ENCODE data around the gene CHST2.
"Not testable (repeated sequence)": the region's sequence is repeated elsewhere in the genome, so short reads cannot be mapped to it uniquely, and the experiment has no call there.

CHST2 gene

DNA sequence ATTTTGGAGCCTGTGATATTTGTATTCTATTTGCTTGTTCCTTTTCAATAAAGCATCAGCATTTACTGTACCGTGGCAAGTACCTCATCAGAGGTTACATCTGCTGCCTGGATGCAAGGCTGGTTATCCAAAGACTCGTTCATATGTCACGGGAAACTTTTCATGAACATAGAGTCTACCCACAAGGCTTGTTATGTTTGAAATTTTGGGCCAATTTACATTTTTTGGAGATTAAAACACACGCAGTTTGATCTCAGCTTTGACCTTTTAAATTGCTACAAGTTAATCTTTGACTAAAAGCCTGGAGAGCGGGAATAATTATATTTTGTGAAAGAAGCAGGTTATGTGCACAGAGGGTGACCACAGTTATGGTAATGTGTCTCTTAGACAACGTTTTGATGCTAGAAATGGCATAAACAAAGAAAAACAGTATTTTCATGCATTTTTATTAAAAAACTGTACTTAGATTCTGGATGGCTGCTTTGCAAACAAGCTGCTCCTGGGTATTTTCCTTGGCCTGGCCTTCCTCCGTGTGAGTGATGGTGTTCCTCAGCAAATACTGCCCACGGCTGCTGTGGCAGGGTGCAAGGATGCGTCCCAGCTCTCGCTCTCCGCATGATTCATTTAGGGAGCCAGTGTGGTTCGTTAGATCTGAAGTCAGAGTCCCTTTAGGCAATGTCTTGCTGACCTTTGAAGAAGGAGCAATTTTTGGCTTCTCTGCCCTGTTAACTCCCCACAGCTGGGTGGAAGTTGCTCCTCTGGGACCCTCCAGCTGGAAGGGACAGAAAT, 27.1 kb downstream of the CHST2 start:
- in situ Hi-C loops (cut with HindIII; ENCODE audit: low pct_unique_long_range_greater_than_20kb, low sequenced_read_pairs), result no loop called here
- DNase-seq (ENCODE audit: low read depth in 1 of 2, low spot score in 1 of 2), result no peak
- TF ChIP-seq JUND (IDR thresholded peaks at IDR 0.05; ENCODE audit: low read depth), result no peak

DNA sequence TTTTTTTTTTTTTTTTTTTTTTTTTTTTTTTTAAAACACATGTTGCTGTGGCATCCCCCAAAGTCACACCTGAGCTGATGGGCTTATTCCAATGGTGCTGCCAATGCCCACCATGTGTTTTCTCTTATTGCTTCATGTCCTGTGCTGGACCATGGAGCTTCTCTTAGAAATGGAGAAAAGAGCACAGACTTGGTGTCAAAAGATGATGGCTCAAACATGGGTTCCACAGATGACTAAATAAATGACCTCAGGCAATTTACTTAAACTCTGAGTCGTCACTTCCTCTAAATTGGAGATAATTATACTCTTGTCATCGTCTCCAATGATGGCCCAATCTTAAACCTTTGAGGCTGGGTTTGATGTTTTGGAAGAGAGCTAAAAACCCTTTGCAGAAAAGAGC, 28.1 kb downstream of the CHST2 start:
- in situ Hi-C loops (cut with HindIII; ENCODE audit: low pct_unique_long_range_greater_than_20kb, low sequenced_read_pairs), result no loop called here
- no peak for TF ChIP-seq JUND (IDR thresholded peaks at IDR 0.05; ENCODE audit: low read depth)
- no peak for DNase-seq (ENCODE audit: low read depth in 1 of 2, low spot score in 1 of 2)

DNA sequence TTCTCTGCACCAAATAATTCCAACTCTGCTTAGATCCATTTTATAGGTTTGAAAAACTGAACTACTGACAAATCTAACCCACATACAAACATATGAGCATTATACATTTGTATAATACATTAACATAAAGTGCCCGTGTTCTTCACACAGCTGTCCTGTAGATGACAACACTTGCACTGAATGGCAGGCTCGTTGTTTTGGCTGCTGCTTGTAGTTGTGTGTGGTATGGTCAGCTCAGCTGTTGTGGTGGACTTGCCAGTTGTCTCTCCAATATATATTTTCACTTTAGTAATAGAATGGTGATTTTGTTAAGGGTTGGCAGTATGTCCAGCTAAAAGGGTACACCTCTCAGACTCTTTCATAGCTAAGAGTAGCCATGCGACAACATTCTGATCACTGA, 30.5 kb downstream of the CHST2 start:
- no peak for TF ChIP-seq JUND (IDR thresholded peaks at IDR 0.05; ENCODE audit: low read depth)
- in situ Hi-C loops (cut with HindIII; ENCODE audit: low pct_unique_long_range_greater_than_20kb, low sequenced_read_pairs), result no loop called here
- DNase-seq (ENCODE audit: low read depth in 1 of 2, low spot score in 1 of 2), result no peak

- in situ Hi-C loops (cut with HindIII; ENCODE audit: low pct_unique_long_range_greater_than_20kb, low sequenced_read_pairs), result no loop called here
- no peak for TF ChIP-seq JUND (IDR thresholded peaks at IDR 0.05; ENCODE audit: low read depth)
- DNase-seq (ENCODE audit: low read depth in 1 of 2, low spot score in 1 of 2), result no peak
These were observed 31.6 kb downstream of the CHST2 start for GRCh38 chr3:143151004-143151731.

DNA sequence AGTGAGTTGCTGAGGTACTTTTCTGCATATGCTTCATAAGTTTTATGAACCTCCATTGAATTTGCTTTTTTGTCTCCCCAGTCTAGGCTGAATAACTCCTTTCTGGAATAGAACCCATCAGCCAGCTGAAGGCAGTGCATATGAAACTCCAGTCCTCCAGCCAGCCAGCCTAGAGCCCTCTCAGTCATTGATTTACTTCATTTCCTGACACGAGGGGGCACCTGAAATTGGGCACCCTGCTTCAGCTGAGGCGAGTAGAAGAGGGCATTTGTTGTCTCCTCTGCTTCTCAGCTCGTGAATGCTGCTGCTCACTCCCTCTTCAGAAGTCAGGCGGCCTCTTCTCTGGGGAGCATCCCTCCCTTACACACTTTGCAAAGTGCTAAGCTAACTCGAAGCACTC, 32.5 kb downstream of the CHST2 start:
- in situ Hi-C loops (cut with HindIII; ENCODE audit: low pct_unique_long_range_greater_than_20kb, low sequenced_read_pairs), result no loop called here
- no peak for DNase-seq (ENCODE audit: low read depth in 1 of 2, low spot score in 1 of 2)
- TF ChIP-seq JUND (IDR thresholded peaks at IDR 0.05; ENCODE audit: low read depth), result no peak

DNA sequence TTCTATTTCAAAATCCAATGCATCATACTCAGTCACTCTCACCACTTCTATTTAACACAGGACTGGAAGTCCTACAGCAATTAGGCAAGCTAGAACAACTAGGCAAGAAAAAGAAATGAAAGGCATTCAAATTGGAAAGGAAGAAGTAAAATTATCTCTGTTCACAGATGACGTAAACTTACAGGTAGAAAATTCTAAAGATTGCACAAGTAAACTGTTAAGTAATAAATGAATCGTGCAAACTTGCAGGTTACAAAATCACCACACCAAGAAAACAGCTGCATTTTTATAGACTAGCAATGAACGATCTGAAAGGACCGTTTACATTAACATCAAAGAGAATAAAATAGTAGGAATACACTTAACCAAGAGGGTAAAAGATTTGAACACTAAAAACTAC, 36.2 kb downstream of the CHST2 start:
- in situ Hi-C loops (cut with HindIII; ENCODE audit: low pct_unique_long_range_greater_than_20kb, low sequenced_read_pairs), result no loop called here
- DNase-seq (ENCODE audit: low read depth in 1 of 2, low spot score in 1 of 2), result no peak
- TF ChIP-seq JUND (IDR thresholded peaks at IDR 0.05; ENCODE audit: low read depth), result no peak

DNA sequence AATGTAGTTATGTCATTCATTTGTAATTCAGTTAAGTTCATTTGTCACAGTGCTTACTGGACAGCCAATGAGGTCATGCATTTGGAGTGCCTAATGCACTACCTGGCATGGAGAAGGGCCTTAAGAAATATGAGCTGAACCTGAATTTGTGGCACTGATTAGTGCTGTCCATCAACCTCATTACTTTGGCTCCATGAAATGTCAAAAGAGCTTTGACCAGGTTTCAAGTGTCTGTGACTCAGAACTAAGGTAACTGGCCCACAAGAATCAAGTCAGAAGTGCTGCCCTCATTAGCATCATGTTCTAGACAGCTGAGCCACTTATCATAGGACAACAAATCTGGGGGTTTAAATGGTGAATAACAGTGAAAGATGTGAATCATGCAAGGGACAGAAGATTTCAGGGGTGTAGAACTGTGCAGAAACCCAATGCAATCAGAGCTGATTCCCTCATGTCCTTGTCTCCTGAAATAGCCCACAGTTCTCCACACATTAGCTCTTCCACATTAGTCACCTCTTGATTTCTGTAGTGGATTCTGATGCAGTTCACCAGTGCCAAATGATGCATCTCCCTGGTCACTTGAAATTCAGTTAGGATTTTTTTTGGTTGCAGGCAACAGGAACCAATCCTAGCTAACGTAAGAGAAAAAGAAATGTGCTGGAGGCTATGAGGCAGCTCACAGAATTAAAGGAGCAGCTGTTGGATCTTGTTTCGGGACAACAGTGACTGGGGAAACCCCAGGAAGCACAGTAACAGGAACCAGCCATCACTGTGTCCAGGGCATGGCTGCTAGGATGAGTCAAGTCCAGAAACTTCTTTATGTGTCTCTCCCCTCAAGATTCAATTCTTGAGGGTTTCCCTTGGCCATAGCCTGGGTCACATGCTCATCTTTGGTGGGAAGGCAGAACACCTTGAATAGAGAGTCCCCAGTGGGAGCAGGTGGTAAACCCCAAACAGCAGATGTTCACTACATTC, 38.7 kb downstream of the CHST2 start:
- in situ Hi-C loops (cut with HindIII; ENCODE audit: low pct_unique_long_range_greater_than_20kb, low sequenced_read_pairs), result no loop called here
- no peak for DNase-seq (ENCODE audit: low read depth in 1 of 2, low spot score in 1 of 2)

DNA sequence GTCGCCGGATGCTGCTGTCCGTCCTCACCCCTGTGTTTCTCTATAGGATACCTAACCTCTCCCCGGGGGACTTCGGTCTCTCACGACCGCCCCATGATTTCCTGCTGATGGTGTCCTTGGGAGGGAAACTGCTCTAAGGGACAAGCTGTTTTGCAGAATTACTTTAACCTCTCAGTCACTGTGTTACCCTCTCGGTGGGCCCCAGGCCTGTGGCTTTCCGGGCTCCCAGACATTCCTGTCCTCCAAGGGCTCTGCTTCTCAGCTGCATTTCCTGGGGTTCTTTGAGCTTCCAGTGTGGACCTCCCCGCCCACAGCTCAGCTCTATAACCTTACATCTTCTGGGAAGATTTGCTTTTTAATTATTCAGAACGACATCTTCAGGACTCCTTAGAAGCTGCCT, 40.9 kb downstream of the CHST2 start:
- in situ Hi-C loops (cut with HindIII; ENCODE audit: low pct_unique_long_range_greater_than_20kb, low sequenced_read_pairs), result no loop called here
- no peak for TF ChIP-seq JUND (IDR thresholded peaks at IDR 0.05; ENCODE audit: low read depth)

More for the DNA sequence above, 38.7 kb downstream of the CHST2 start:
- no peak for TF ChIP-seq JUND (IDR thresholded peaks at IDR 0.05; ENCODE audit: low read depth)

DNA sequence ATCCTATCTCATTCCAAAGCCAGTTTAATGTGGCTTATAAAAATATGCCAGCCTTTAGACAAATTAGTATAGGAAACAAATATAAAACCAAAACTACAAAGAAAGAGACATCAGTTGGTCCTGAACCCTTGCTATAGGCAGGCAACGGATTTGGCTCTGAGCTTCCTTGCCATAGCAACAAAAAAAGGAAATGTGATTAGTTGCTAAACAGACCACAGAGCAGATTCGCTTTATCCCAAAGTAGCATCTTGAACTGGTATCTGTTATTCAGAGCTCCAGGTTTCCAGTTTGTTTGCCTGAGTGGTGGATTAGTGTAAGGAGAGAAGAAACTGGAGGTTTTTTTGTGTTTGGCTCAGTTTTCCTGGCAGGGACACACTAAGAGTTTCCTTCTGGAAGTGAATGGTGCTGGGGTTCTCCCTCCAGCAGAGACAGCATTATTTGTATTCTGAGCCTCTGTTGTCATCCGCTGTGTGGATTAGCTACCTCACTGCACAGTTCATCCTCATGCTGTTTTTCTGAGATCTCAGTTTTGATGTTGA, 44.1 kb downstream of the CHST2 start:
- no peak for TF ChIP-seq JUND (IDR thresholded peaks at IDR 0.05; ENCODE audit: low read depth)
- no peak for DNase-seq (ENCODE audit: low read depth in 1 of 2, low spot score in 1 of 2)
- in situ Hi-C loops (cut with HindIII; ENCODE audit: low pct_unique_long_range_greater_than_20kb, low sequenced_read_pairs), result no loop called here

More for the DNA sequence above, 40.9 kb downstream of the CHST2 start:
- no peak for DNase-seq (ENCODE audit: low read depth in 1 of 2, low spot score in 1 of 2)

DNA sequence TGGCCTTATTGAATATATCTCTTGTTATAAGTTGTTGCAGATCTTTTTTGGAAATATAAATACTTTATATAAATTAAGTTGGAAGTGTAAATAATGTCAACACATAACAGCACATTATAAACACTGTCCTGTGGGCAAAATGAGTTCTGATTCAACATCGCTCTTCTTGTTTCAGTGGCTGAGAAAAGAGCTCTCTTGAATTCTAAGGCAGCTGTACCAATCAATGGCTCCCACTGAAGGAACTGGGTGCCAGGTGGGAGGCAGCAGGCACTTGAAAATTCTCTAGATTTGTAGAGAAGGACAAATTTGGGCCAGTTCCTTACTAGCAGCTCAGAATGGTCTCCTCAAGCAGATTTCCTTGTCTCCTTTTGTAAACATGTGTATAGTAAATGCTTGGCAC, 45.6 kb downstream of the CHST2 start:
- TF ChIP-seq JUND (IDR thresholded peaks at IDR 0.05; ENCODE audit: low read depth), result no peak
- no peak for DNase-seq (ENCODE audit: low read depth in 1 of 2, low spot score in 1 of 2)
- in situ Hi-C loops (cut with HindIII; ENCODE audit: low pct_unique_long_range_greater_than_20kb, low sequenced_read_pairs), result no loop called here

GRCh38 chr3:143165612-143166285, 46.2 kb downstream of the CHST2 start:
- in situ Hi-C loops (cut with HindIII; ENCODE audit: low pct_unique_long_range_greater_than_20kb, low sequenced_read_pairs); DNase-seq (ENCODE audit: low read depth in 1 of 2, low spot score in 1 of 2): not testable (repeated sequence)

DNA sequence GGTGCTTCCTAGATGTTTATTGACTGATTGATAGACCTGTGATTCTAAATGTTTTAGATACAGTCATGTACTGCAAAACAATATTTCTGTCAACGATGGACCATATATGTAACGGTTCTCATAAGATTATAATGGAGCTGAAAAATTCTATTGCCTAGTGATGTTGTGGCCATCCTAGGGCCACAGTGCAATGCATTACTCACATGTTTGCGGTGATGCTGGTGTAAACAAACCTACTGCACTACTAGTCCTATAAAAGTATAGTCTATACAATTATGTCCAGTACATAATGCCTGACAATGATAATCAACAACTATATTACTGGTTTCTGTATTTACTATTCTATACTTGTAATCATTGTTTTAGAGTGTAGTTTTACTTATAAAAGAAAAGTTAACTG, 46.8 kb downstream of the CHST2 start:
- no peak for DNase-seq (ENCODE audit: low read depth in 1 of 2, low spot score in 1 of 2)
- TF ChIP-seq JUND (IDR thresholded peaks at IDR 0.05; ENCODE audit: low read depth), result no peak
- in situ Hi-C loops (cut with HindIII; ENCODE audit: low pct_unique_long_range_greater_than_20kb, low sequenced_read_pairs), result no loop called here

All from T47D (cell line).